NOMO-1 treated with dmso at 0.1 percent for 144 hours (cell line): ENCODE data around the gene ATP8B2.
"Not testable (repeated sequence)": the region's sequence is repeated elsewhere in the genome, so short reads cannot be mapped to it uniquely, and the experiment has no call there.

Source experiments
- DNase-seq: peaks from one replicate; lab custom pipeline; 2025; ENCODE audit not compliant: unreplicated experiment; lab: John Stamatoyannopoulos, UW

ATP8B2 gene

DNA sequence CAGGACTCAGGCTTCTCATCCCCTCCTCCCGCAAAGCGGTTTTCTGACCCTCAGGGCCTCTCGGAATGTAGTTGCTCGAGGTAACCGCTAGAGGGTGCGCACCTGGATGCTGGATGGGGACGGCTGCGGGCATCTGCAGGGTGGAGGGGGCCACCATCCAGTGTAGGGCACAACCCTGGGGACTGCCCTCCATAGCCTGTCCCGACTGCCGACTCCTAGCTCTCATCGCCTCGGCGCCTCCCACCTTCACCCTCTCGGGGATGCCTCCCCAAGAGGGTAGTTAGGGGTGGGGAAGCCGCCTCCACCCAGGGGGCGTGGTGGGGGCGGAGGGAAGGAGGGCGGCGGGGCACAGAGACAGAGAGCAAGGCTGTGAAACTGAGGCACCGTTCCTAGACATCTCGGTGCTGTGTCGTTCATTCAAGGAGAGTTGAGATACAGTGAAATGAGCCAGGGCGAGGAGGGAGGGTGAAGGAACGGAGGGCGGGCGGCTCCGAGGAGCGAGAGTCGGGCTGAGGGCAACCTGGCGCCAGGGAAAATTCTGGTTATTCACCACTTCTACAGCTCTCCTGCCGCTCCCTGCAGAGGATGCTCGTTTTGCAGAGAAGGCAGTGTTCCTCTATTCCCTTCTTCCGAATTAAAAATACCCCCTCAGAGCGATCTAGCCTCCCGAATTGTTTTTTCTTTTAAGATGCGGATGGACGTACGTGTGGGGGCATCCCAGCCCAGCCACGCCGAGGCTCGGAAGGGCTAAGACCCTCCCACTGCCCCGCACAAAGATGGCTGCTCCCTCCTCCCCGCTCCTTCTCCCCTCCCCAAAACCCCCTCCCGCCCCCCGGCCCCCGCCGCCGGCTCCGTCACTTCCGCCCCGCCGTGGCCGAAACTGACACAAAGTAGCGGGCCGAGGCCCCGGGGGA is at the start of gene ATP8B2:
Gene ATP8B2 (plus strand): TSS at position 857 of the 914 bp plus-strand sequence. CDS start 2,617 bp downstream, outside the sequence.
- DNase-seq: peak; percentile 53

DNA sequence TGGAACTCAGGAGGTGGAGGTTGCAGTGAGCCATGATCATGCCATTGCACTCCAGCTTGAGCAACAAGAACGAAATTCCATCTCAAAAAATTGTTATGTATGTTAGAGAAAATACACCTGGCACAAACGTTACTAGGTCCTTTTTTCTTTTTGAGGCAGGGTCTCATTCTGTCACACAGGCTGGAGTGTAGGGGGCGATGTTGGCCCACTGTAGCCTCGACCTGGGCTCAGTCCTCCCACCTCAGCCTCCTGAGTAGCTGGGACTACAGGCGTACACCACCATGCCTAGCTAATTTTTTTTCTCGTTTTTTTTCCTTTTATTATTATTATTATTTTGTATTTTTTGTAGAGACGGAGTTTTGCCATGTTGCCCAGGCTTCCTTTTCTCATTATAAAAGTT is 48.5 kb upstream of the ATP8B2 start:
- DNase-seq: no peak

DNA sequence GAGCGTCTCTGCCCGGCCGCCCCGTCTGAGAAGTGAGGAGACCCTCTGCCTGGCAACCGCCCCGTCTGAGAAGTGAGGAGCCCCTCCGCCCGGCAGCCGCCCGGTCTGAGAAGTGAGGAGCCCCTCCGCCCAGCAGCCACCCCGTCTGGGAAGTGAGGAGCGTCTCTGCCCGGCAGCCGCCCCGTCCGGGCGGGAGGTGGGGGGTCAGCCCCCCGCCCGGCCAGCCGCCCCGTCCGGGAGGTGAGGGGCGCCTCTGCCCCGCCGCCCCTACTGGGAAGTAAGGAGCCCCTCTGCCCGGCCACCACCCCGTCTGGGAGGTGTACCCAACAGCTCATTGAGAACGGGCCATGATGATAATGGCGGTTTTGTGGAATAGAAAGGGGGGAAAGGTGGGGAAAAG is 37.7 kb upstream of the ATP8B2 start:
- not testable (repeated sequence) for DNase-seq

- DNase-seq: no peak
Measured at GRCh38 chr1:154288661-154289060, 36.7 kb upstream of the ATP8B2 start.

GRCh38 chr1:154290921-154291320 is 34.4 kb upstream of the ATP8B2 start:
- no peak for DNase-seq

DNA sequence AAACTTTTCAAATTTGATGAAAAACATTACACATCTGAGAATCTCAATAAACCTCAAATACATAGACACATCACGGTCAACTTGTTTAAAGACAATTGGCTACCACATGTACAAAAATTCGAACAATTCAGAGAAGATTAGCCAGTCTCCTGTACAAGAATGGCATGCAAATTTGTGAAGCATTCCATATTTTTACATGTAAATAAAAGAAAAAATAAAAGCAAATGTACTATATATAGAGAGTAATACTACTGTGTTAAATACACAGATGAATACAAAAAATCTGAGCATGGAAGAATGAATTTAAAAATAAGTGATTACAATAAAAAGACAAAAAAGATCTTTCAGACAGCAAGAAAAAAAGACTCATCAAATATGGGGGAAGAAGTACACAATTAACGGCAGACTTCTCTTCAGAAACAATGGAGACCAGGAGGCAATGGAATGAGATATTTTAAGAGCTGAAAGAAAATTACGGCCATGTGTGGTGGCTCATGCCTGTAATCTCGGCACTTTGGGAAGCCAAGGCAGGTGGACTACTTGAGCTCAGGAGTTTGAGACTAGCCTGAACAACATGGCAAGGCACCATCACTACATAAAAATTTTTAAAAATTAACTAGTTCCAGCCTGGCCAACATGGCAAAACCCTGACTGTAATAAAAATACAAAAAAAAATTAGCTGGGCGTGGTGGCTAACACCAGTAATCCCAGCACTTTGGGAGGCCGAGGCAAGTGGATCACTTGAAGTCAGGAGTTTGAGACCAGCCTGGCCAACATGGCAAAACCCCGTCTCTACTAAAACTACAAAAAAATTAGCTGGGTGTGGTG is 29.7 kb upstream of the ATP8B2 start:
- DNase-seq: no peak

DNA sequence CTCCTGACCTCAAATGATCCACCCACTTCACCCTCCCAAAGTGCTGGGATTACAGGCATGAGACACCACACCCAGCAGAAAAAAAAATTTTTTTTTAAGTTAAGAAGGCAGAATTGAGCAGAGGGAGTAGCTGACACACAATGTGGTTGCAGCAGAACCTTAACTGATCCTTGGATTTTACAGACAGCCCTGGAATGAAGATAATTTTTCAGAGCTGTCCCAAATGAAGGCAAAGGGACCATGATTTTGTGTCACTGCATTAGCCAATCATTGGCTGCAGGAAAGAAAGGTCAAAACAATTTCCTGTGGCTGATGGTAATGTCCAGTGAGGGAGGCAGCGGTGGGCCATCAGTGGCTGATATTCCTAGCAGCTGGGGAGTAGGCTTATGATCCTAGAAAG is 23.7 kb upstream of the ATP8B2 start:
- no peak for DNase-seq

DNA sequence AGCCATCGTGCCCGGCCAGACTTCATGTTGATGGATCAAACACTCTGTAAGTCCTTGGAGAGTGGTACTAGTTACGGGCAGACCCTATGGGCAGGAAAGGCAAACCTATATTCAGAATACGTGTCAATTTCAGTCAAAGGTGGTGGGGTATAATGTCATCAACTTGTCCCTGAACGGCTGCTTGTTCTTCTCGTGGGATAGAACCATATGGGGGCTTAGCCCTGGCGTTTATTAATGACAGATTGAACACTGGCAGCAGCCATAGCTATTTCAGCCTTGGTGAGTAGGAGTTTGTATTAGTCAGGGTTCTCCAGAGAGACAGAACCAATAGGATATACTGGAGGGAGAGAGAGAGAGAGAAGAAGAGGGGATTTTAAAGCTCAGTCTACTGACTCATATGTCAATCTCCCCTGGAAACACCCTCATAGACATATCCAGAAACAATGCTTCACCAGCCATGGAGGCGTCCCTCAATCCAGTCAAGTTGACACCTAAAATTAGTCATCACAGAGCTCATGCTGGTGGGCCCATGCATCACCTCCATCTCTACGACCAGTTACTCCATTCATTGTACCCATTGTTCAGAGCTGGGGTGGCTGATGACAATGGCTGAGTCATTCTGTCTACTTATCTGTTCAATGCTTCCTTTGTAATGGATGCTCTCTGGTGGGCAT is 20.5 kb upstream of the ATP8B2 start:
- DNase-seq: no peak

GRCh38 chr1:154306151-154306550 is 19.2 kb upstream of the ATP8B2 start:
- DNase-seq: no peak

DNA sequence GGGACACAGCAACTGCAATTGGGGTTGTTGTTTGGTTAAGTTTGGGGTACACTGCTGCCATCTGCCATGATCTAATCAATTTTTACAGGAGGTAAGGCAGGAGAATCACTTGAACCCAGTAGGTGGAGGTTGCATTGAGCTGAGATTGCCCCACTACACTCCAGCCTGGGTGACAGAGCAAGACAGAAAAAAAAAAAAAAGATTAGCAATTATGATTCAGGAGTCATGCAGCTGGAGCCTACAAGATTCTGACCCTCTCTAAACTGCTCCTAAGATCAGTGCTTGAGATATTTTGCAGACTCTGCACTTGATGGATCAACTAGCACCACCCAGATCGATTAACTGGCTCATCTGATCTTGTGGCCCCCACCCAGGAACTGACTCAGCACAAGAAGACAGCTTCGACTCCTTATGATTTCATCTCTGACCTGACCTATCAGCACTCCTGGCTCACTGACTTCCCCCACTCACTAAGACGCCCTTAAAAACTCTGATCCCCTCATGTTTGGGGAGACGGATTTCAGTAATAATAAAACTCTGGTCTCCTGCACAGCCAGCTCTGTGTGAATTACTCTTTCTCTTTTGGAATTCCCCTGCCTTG is 17.6 kb upstream of the ATP8B2 start:
- DNase-seq: not testable (repeated sequence)

- DNase-seq: not testable (repeated sequence)
Measured at GRCh38 chr1:154309136-154309535, 16.2 kb upstream of the ATP8B2 start.

DNA sequence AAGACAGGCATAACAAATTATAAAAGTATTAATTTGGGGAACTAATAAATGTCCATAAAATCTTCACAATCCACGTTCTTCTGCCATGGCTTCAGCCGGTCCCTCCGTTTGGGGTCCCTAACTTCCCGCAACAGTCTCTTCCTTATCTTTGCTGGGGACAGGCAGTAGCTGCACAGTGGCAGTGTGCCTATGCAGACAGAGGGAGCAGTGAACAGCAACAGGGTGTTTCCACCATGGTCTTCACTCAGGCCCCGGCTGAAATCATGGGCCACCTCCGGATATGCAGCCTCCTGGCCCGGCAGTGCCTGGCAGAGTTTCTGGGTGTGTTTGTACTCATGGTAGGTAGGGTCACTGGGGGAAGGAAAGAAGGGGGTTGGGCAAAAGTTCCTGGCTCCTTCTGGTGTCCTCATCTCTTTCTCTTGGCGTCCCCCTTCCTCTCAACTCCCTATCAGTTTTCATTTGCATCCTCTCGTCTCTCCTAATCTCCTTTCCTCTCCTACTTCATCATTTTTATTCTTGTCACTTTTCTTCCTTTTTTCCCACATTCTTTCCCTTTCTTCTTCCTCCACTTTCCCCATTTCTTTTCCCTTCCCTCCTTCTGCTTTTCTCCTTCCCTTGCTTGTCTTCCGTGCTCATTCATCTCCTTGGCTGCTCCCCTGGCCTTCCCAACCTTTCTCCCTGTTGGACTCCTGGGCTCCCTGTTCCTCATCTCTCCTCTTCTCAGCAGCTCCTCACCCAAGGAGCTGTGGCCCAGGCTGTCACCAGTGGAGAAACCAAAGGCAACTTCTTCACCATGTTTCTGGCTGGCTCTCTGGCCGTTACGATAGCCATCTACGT is 12.9 kb upstream of the ATP8B2 start:
- not testable (repeated sequence) for DNase-seq

GRCh38 chr1:154313066-154313356 is 12.3 kb upstream of the ATP8B2 start:
- no peak for DNase-seq

- not testable (repeated sequence) for DNase-seq
Measured at GRCh38 chr1:154314226-154314625, 11.1 kb upstream of the ATP8B2 start.

- DNase-seq: no peak
Measured at GRCh38 chr1:154316704-154317103, 8.6 kb upstream of the ATP8B2 start.

DNA sequence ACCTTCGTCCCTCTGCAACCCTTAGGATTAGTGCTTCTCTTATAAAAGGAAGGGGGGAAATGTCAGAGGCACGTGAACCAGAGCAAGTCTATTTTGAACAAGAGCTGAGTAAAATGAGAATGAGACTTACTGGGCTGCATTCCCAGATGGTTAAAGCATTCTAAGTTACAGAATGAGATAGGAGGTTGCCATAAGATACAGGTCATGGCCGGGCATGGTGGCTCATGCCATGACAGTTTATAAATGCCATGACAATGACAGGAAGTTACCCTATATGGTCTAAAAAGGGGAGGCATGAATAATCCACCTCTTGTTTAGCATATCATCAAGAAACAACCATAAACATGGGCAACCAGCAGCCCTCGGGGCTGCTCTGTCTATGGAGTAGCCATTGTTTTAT is 6.9 kb upstream of the ATP8B2 start:
- no peak for DNase-seq

- DNase-seq: no peak
Measured at GRCh38 chr1:154320882-154321608, 4.3 kb upstream of the ATP8B2 start, which contains the start of gene AQP10. Gene AQP10, plus strand, starts transcription at chr1:154321093. Its CDS starts 63 bp downstream, at chr1:154321156.

DNA sequence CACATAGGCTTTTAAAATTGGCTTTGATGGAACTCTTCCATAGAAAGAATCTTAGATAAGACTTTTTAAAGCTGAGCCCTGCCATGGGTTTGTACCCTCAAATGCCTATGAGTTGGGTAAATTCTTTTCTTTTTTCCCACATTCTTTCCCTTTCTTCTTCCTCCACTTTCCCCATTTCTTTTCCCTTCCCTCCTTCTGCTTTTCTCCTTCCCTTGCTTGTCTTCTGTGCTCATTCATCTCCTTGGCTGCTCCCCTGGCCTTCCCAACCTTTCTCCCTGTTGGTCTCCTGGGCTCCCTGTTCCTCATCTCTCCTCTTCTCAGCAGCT is 3.8 kb upstream of the ATP8B2 start:
- not testable (repeated sequence) for DNase-seq

DNA sequence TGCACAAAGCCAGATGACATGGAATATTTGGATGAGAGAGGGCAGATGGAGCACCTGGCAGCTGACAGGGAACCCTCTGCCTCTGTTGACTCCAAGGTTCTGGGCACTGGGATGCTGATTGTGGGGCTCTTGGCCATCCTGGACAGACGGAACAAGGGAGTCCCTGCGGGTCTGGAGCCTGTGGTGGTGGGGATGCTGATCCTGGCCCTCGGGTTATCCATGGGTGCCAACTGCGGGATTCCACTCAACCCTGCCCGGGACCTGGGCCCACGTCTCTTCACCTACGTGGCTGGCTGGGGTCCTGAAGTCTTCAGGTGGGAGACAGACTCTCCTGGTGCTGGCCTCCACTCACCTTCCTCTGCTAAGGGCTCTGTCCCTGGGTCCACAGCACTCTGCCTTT is 1.8 kb upstream of the ATP8B2 start:
- DNase-seq: no peak

DNA sequence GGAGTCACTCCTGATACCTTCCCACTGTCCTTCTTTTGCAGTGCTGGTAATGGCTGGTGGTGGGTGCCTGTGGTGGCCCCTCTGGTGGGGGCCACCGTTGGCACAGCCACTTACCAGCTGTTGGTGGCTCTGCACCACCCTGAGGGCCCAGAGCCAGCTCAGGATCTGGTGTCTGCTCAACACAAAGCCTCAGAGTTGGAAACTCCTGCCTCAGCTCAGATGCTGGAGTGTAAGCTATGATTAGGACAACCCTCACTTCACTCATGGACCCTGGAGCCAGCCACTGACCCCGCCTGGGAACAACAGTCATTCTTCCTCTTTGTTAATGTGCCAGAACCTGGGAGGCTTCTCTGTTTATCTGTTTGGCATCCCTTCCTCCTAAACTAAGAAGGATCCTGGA is 1.1 kb upstream of the ATP8B2 start:
- no peak for DNase-seq
